ENCODE results near the gene STRC. TPM values are rescaled to one million over a fixed set of nuclear protein-coding genes. Genes with fewer than 3 reads are reported as not detected.
"Not testable (repeated sequence)": the region's sequence is repeated elsewhere in the genome, so short reads cannot be mapped to it uniquely, and the experiment has no call there.

STRC gene
- total RNA-seq: 0.07 and 0.17 TPM in 2 replicates

GRCh38 chr15:43618700-43619099 is at the start of gene STRC:
STRC (minus strand) TSS chr15:43618800; CDS start chr15:43618722, 78 bp downstream.
- DNase-seq (ENCODE audit: low read depth); H3K4me3 ChIP-seq (ENCODE audit: low read depth, low read length): not testable (repeated sequence)

GRCh38 chr15:43666177-43666576 is 47.6 kb upstream of the STRC start:
- H3K4me3 ChIP-seq (ENCODE audit: low read depth, low read length); DNase-seq (ENCODE audit: low read depth): not testable (repeated sequence)

- DNase-seq (ENCODE audit: low read depth); H3K4me3 ChIP-seq (ENCODE audit: low read depth, low read length): not testable (repeated sequence)
Observed at GRCh38 chr15:43663333-43663732, 44.7 kb upstream of the STRC start.

- not testable (repeated sequence) for DNase-seq (ENCODE audit: low read depth); H3K4me3 ChIP-seq (ENCODE audit: low read depth, low read length)
Observed at GRCh38 chr15:43662293-43662692, 43.7 kb upstream of the STRC start.

- not testable (repeated sequence) for H3K4me3 ChIP-seq (ENCODE audit: low read depth, low read length); DNase-seq (ENCODE audit: low read depth)
Observed at GRCh38 chr15:43659727-43660126, 41.1 kb upstream of the STRC start.

GRCh38 chr15:43649430-43649926 is 30.9 kb upstream of the STRC start:
- not testable (repeated sequence) for DNase-seq (ENCODE audit: low read depth); H3K4me3 ChIP-seq (ENCODE audit: low read depth, low read length)

- TF ChIP-seq CTCF (conservative IDR thresholded peaks at IDR 0.05; ENCODE audit: low read depth, low read length): no peak
- no peak within 1 kb of the TSS for H3K4me3 ChIP-seq (ENCODE audit: low read depth, low read length)
- no peak for DNase-seq (ENCODE audit: low read depth)
Observed at GRCh38 chr15:43648649-43649429, 30.2 kb upstream of the STRC start, which contains the start of gene CATSPER2. CATSPER2 (minus strand) TSS chr15:43648844; CDS start chr15:43648061, 783 bp downstream.

- DNase-seq (ENCODE audit: low read depth); H3K4me3 ChIP-seq (ENCODE audit: low read depth, low read length): not testable (repeated sequence)
Observed at GRCh38 chr15:43638464-43639204, 20.0 kb upstream of the STRC start.

- not testable (repeated sequence) for DNase-seq (ENCODE audit: low read depth); H3K4me3 ChIP-seq (ENCODE audit: low read depth, low read length)
Observed at GRCh38 chr15:43626937-43627336, 8.3 kb upstream of the STRC start.

GRCh38 chr15:43625106-43625505 is 6.5 kb upstream of the STRC start:
- no peak overlapping the region for H3K4me3 ChIP-seq (ENCODE audit: low read depth, low read length)
- no peak for TF ChIP-seq CTCF (conservative IDR thresholded peaks at IDR 0.05; ENCODE audit: low read depth, low read length)
- DNase-seq (ENCODE audit: low read depth): no peak

GRCh38 chr15:43622068-43622799 is 3.6 kb upstream of the STRC start:
- DNase-seq (ENCODE audit: low read depth); H3K4me3 ChIP-seq (ENCODE audit: low read depth, low read length): not testable (repeated sequence)

GRCh38 chr15:43617750-43618149 is 850 bp downstream of the STRC start:
- H3K4me3 ChIP-seq (ENCODE audit: low read depth, low read length); DNase-seq (ENCODE audit: low read depth): not testable (repeated sequence)

GRCh38 chr15:43602233-43602632 is 16.4 kb downstream of the STRC start:
- not testable (repeated sequence) for H3K4me3 ChIP-seq (ENCODE audit: low read depth, low read length); DNase-seq (ENCODE audit: low read depth)

- DNase-seq (ENCODE audit: low read depth); H3K4me3 ChIP-seq (ENCODE audit: low read depth, low read length): not testable (repeated sequence)
Observed at GRCh38 chr15:43600200-43600599, 18.4 kb downstream of the STRC start.

GRCh38 chr15:43599131-43599530 is 19.5 kb downstream of the STRC start:
- DNase-seq (ENCODE audit: low read depth); H3K4me3 ChIP-seq (ENCODE audit: low read depth, low read length): not testable (repeated sequence)
